Breast epithelium (tissue), 3 donors: ENCODE results near the gene PRH1.

Source experiments
- CTCF ChIP-seq, 3 donors: fragments of 450-650 bp; IDR thresholded peaks; one replicate each; pipeline ENCODE4 v1.5.1; 2016 to 2017; ENCODE audit warnings: antibody characterized with exemption in 3 of 3, mild to moderate bottlenecking in 3 of 3, moderate library complexity in 3 of 3
- POLR2A ChIP-seq: fragments of 450-650 bp; IDR thresholded peaks from one replicate; pipeline ENCODE4 v1.6.1; 2016; ENCODE audit warnings: antibody characterized with exemption, mild to moderate bottlenecking, moderate library complexity
- POLR2AphosphoS5 ChIP-seq, 3 donors: sonication (generic); formaldehyde crosslinking; IDR thresholded peaks; one replicate each; pipeline ENCODE4 v1.6.1; 2017; ENCODE audit warnings: antibody characterized with exemption in 3 of 3

GRCh38 chr12:10900972-10901371 lies 16.9 kb upstream of the PRH1 start:
- no peak for TF ChIP-seq CTCF (IDR thresholded peaks at IDR 0.05)
- no peak for TF ChIP-seq POLR2A
- TF ChIP-seq POLR2AphosphoS5 (IDR thresholded peaks at IDR 0.05) = no peak
